Stimulated activated CD4-positive, alpha-beta T cell treated with anti-CD3 and anti-CD28 coated beads, Interleukin-12 subunit alpha, Interleukin-12 subunit beta, amount 100 ng/mL, for 4 hours (primary cell): Measurements from ENCODE around the gene DIS3L.
"Not testable (repeated sequence)": the region's sequence is repeated elsewhere in the genome, so short reads cannot be mapped to it uniquely, and the experiment has no call there.

ENCODE experiments used
- DNase-seq: peaks from one replicate; pipeline ENCODE4 v3.0.0-alpha.2; 2020

Gene DIS3L

DNA sequence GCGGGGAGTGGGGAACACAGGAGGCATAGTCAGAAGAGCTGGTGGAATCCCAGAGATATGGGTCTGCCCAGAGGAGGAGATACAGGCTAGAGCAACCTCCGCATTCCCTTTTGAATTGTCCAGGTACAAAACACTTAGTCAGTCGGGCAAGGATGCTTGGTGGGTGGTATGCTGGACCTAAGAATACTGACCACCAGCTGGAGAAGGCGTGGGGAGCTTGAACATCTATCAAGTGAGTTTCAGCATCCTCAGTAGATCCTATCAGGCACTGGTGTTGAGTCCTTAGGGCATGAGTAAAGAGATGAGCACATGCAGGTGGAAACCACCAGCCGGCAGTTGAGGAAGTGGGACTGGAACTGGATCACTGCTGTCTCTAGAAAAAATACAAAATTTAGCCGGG lies 14.7 kb upstream of the DIS3L start:
- DNase-seq, result no peak

DNA sequence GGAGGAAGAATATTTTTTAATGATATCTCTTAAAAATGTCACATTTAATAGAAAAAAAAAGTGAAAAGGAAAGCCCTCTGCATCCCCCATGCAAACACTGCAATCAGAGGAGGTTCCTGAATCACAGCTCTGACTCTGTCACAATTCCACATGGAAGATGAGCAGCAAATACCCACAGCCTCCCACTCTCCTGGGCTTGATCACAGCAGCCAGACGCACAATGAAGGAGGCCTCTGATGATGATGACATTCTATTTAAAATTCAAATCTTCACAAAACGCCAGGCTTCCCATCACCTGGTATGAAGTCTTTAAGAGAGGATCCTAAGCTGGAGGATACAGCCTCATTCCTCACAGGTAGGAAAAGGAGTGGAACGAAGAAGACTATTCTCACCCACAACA lies 9.1 kb upstream of the DIS3L start:
- DNase-seq, result no peak

DNA sequence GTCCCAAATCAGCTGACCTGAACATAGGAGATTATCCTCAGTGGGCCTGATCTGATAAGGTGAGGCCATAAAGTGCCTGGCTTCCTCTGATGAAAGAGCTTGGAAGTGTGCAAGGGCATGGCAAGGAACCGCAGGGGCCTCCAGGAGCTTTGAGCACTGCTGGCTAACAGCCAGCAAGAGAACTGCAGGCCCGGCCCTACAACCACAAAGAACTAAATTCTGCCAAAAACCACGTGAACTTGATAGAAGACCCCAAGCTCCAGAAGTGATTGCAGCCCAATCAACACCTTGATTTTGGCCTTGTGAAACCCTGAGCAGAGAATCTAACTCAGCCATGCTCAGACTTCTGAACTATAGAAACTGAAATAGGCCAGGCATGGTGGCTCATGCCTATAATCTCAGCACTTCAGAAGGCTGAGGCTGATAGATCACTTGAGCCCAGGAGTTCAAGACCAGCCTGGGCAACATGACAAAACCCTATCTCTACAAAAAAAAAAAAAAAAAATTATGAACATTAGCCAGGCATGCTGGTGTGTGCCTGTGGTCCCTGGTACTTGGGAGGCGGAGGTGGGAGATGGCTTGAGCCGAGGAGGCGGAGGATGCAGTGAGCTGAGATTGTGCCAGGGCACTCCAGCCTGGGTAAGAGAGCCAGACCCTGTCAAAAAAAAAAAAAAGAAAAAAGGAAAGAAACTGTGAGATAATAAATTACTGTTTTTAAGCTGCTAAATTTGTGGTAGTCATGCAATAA lies 7.7 kb upstream of the DIS3L start:
- no peak for DNase-seq

DNA sequence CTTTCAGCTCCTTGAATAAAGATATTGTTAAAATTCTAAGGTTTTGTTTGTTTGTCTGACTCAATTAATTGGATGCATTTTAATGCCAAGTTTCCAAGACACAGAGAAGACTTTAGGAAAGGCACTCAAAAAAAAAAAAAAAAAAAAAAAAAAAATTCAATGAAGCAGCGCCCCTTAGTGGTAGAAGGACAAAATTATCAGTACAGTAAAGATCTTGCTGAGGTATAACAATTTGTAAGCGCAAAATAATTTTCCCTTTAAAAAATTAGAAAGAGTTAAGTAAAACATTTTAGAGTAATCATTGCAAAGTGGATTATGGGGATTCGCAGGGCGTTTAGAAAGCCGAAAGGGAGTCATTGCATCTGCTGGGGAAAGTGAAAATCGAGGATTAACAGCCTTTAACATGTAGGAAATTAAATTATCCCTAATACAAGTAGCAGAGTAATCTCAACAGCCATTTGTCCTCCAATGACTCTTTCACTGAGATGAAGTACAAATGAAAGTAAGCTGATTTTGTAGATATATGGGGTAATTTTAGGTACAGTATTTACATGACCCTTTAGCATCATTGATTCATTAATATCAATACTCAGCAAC lies 5.8 kb upstream of the DIS3L start:
- DNase-seq, result no peak

DNA sequence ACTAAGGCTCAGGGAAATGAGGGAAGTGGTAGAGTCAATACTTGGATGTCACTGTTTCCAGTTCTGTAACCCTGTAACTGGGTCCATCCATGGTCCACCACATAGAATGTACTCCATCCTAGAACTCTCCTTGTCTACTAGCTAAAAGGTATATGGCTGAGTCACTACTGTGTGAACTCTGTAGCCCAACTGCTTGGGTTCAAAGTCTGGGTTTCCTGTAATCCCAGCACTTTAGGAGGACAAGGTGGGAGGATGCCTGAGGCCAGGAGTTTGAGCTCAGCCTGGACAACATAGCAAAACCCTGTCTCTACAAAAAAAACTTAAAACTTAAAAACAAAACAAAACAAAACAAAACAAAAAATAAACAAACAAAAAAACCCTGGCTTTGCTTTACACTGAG lies 5.3 kb upstream of the DIS3L start:
- DNase-seq, result no peak

DNA sequence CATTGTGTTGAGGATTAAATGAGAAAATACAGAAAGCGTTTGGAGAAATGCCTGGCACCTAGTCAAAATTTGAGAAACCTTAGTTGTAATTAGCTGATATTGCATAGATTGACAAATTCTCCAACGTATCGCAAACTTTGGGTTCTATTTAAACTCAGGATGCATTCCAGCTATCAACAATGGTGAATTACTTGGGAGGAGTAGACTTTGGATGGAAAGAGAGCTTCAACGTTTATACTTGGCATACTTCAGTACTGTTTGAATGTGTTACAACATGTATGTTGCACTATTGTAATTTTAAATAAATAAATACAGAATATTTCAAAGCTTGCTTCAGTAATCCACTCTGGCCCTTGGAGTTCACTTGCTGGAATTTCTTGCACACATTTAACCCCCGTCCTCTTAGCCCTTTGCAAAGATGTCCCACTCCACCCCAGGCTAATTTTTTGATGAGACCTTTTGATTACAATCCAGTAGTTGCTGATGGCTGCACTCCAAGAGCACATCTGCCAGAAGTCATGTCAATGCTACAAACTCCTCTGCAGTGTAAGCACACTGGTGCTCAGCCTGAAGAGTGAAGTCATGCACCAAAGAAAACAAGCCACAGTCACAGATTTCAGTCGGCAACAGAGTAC lies 4.7 kb upstream of the DIS3L start:
- no peak for DNase-seq

DNA sequence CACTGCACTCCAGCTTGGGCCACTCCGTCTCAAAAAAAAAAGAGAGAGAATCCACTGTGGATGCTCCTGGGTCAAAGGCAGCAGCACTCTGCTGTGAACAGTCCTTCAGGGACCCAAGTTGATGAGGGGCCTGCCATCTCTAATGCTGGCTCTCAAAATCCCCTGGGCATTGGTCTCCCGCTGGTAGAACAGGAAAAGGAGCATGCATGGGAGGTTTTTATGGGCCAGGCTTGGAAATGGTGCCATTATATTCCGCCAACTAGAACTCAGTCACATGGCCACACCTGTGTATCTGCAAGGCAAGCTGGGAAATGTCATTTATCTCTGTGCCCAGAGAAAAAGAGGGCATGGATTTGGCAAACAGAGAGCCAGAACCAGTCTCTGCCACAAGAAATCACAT lies 3.4 kb upstream of the DIS3L start:
- no peak for DNase-seq

DNA sequence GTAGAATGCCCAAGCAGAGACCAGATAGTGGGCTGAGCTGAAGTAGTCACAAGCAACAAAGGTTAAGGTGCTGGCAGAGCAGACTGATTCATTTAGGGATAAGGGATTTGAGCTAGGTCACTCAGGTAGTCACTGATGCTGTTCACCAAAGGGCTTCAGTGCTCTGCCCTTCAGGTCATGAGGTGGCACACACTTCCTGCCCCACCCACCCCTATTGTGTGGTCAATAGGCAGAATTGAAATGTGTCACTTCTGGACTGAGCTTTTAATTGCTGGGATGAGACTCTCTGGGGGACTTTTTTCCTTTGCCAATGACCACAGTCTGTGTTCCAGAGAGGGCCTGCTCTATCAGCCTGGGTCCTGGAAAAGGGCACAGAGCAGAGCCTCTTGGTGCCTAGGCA lies 2.9 kb upstream of the DIS3L start:
- DNase-seq, result no peak

DNA sequence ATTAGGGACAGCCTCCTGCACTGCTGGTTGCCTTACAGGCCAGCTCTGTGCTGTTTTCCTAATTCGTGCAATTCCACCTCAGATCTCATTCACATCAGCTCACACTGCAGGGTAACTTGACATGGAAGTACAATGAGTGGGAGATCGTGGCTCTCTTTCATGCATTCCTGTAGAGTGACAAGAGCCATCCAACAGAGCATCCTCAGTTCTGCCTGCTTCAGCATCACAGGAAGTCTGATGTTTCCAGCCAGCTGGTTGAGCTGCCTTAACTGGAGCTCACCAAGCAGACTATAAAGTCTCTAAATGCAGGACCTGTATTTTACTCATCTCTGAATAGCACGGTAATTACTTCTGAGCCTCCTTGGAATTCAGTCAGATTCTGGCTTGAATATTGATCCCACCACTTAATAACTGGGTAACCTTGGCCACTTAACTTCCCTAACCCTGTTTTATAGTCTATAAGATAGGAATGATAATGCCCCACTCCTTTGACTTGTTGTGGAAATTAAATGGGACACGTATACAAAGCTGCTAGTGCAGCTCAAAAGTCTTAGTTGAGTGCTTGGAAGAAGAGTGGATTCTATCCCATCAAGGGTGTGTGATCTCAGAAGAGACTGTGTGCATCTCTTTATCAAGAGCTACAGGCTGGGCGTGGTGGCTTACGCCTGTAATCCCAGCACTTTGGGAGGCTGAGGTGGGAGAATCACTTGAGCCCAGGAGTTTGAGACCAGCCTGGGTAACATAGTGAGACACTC lies 1.4 kb upstream of the DIS3L start:
- no peak for DNase-seq

DNA sequence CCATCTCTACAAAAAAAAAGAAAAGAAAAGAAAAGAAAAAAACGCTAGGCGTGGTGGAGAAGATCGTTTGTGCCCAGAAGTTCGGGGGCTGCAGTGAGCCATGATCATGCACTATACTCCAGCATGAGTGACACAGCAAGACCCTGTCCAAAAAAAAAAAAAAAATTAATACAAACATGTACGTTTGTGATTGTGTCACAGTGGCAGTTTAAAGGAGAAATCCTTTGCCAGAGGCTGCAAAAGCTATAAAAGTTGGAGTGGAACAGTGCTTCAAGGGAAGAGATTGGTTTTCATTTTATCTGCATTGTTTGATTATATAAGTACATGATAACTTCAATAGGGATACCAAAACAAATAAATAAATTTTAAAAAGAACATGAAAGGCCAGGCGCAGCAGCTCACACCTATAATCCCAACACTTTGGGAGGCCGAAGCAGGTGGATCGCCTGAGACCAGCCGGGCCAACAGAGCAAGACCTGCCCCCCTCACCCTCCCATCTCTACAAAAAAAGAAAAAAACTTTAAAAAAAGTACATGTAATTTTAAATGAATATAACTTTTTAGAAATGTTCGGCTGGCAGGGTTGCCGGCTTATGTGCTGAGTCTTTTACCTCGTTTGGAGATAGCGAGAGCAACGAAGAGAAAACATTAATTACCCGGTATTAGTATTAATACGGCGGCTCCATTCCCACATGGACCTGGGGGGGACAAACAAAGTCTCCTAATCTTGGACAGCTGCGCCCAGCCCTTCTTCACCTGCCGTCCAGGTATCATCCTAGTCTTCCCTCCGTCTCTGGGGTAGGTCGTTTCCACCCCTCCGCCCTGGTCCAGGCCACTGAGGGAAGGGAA lies 573 bp upstream of the DIS3L start:
- no peak for DNase-seq

DNA sequence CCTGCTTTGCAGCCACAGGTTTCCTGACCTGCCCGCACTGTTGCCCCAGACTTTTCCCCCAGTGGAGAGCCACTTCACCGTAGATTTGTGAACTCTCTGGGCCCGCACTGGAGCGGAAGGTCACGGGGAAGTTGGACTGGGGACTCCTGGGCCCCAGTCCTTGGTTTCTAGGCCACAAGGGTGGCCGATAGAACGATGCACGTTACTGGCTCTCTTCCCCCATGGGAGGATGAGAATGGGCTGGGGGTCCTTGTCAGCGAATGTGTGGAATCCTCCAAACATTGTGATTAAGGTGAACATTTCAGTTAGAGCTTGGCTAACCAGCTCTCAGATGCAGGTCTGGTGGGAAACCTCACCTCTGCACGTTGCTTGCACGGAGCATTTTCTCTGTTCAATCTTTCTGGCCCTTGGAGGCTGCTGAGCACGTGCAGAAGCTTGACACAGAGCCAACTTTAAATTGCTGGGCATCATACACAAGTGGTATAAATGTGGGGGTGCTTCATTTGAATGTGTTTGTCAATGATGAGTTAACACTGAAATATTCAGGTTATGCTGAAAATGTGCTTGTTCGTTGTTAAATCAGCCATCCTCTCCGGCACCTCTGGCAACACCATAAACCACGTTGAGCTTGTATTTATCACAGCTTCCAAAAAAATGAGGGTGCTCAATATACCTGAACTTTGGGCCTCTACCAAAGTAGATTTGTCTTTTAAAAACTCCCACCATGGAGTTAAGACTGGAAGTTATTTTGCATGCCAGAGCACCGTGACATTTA lies 976 bp downstream of the DIS3L start:
- no peak for DNase-seq

DNA sequence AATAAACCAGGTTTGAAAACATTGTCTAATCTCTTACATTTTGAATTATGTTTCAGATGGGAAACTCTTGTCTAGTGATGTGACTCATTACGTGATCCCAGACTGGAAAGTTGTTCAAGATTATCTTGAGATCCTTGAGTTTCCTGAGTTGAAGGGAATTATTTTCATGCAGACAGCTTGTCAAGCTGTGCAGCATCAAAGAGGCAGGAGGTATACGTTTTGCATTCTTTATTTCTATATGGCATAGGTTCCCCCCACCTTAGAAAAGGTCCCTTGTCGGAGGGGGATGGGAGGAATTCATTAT lies 1.5 kb downstream of the DIS3L start:
- no peak for DNase-seq

DNA sequence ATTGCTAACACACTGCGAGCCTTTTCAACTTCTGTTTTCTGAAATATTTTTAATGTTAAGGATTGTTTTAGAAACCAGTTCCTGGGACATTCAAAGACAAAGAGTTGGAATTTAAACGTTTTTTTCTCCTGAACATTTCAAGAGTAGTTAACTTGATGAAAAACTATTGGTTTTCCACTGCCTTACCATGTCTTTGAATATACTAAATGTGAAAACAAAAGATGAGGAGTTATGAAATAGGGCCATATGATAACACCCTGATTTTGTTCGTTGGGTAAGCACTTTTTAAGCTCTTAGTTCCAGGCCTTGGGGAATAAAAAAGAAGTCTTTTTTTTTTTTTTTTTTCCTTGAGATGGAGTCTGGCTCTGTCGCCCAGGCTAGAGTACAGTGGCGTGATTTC lies 2.8 kb downstream of the DIS3L start:
- DNase-seq, result no peak

DNA sequence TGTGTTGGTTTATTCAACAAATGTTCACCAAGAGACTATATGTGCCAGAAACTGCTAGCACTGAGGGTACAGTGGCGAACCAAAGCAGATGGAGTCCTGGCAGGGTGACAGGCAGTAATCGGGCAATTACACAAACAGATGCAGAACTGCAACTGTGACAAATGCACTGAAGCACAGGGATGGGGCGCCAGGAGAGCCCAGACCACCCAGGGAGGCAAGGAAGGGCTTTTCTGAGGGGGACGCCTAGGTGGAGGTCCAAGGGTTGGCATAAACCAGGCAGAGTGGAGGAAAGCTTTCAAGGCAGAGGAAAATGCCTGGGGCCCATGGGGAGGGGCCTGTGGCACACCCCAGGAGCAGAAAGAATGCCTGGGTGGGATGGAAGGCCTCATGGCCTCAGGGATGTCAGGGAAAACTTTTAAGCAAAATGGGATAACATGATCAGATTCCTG lies 5.5 kb downstream of the DIS3L start:
- no peak for DNase-seq

DNA sequence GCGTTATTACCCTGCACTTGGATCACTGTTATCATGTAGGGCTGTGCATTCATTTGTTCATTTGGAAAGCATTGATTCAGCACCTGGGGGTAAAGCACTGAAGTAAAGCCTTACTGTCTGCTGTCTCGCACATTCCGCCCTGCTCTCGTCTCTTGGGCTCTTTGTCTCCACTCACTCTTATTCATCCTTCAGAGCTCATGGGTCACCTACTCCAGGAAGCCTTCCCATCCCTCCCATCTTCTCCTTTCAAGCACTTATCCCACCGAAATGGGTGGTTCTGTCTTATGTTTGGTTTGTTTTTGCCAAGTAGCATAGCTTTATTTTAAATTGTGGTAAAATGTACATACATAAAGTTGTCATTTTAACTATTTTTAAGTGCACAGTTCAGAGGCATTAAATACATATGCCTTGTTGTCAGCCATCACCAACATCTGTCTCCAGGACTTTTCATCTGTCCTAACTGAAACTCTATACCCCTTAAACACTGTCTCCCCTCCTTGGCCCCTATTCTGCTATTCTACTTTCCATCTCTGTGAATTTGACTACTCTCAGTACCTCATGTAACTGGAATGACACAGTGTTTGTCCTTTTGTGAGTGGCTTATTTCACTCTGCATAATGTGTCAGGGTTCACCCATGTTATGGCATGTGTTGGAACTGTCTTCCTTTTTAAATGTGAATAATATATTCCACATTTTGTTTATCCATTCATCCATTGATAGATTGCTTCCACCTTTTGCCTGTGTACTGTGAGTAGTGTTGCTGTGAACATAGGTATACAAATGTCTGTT lies 9.3 kb downstream of the DIS3L start:
- DNase-seq, result no peak

DNA sequence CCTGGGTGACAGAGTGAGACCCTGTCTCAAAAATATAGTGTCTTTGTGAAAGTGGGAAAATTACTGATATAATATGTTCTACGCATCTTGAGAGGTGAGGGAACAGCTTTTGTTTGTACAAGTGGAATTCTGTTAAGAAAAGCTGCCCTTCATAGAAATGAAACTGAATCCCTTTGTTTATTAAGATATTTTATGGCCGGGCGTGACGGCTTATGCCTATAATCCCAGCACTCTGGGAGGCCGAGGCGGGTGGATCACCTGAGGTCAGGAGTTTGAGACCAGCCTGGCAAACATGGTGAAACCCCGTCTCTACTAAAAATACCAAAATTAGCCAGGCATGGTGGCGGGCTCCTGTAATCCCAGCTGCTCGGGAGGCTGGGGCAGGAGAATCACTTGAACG lies 11.1 kb downstream of the DIS3L start:
- not testable (repeated sequence) for DNase-seq

DNA sequence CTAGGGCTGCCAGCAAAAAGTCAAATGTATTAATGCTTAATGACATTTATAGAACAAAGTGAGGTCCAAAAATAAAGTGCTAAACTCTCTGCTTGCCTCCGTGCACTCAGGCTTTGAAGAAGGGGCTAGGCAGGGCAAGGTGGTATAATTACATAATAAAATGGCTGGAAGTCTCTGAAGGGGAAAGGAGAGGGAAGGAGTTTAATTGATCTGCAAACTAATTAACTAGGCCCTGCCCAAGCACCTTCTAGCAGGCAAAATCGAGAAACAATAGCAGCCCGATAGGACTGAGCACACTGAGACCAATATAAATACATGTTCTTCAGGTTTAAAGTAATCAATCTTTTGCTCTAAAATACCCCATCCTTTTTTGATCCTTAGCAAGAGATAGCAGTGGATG lies 13.0 kb downstream of the DIS3L start:
- DNase-seq, result no peak

DNA sequence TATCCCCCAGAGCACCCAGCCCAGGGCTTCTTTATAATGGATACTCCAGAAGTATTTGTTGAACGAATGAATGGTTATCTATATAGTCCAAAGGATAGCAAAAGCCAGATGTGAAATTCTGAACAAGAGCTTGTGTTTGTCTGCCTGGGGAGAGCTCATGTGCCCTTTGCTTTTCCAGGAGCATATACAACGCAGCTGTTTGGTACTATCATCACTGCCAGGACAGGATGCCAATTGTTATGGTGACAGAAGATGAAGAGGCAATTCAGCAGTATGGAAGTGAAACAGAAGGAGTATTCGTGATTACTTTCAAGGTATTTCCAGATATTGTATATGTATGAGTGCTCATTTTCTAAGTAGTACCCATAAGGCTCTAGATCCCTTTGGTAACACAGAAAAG lies 15.2 kb downstream of the DIS3L start:
- DNase-seq, result no peak

DNA sequence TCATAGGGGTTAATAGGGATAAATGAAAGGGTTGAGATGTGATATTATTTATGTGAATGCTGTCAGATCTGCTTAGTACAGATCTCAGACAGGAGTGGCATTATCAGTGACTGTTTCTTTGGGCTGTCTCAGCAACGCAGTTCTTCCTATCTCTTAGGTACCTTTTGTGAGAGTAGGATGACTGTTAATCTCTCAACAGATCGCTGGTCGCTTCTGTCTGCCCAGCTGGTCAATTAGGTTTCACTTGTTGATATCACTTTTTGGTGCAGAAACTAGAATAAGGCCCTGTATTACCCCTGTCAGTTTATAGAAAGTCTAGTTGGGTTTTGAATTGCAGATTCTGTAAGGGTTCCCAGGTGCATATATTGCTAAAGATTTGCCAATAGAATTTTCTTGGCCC lies 16.5 kb downstream of the DIS3L start:
- DNase-seq, result no peak

DNA sequence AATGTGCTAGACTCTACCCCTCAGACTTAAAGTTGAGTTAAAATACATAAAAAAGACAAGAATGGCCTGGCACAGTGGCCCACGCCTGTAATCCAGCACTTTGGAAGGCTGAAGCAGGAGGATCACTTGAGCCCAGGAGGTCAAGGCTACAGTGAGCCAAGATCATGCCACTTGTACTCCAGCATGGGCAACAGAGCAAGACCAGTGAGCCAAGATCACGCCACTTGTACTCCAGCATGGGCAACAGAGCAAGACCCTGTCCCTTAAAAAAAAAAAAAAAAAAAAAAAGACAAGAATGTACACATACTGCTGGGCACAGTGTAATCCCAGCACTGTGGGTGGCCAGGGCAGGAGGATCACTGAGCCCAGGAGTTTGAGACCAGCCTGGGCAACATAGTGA lies 17.4 kb downstream of the DIS3L start:
- DNase-seq, result no peak

DNA sequence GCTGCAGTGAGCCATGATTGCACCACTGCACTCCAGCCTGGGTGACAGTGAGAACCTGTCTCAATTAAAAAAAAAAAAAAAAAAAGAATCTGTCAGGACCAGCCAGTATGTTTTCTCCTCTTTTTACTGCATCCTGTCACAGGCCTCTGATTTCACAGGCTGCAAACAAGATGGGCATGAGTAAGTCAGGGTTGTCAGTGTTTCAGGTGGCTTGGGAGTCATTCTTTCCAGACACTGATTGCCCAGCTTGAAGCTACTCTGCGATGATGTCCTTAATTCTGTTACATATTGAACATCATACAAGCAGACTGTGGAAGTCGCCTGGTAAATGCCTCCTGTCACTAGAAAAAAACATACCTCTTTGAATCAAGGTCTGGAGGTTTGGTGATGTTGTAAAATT lies 18.8 kb downstream of the DIS3L start:
- no peak for DNase-seq
